Colon (tissue), 2 donors: Measurements from ENCODE around the gene SYNGR3.
"Not testable (repeated sequence)": the region's sequence is repeated elsewhere in the genome, so short reads cannot be mapped to it uniquely, and the experiment has no call there.

Experiments used
- FAIRE-seq: peaks from 2 replicates; lab custom pipeline; 2012; peaks lifted over from hg19 to GRCh38; lab: Jason Lieb, UNC
- donor health status: control.
- donor health status: control.

Gene SYNGR3

DNA sequence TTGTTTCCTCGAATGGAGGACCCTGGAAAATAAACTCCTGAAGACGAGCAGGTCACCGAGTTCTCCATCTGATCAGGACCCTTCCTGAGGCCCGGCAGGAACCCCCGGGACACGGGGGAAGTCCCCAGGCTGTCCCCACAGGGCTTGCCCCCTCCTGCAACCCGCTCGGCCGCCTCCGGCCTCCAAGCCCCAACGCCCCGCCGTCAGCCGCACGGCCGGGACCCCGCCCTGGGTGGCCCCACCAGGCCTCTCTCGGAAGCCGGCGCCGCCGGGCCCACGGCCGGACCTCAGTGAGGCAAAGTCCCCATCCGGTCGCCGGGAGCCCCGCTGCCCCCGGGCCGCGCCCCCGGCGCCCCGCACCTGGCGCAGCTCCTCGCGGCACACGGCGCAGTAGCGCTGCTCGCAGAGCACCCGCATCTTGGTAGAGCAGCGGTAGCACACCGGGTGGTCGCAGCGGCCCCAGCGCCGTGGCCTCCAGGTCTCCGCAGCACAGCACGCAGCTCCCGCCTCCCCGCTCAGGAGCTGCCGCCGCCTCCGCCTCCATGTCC, 19.5 kb downstream of the SYNGR3 start:
- FAIRE-seq = no peak

DNA sequence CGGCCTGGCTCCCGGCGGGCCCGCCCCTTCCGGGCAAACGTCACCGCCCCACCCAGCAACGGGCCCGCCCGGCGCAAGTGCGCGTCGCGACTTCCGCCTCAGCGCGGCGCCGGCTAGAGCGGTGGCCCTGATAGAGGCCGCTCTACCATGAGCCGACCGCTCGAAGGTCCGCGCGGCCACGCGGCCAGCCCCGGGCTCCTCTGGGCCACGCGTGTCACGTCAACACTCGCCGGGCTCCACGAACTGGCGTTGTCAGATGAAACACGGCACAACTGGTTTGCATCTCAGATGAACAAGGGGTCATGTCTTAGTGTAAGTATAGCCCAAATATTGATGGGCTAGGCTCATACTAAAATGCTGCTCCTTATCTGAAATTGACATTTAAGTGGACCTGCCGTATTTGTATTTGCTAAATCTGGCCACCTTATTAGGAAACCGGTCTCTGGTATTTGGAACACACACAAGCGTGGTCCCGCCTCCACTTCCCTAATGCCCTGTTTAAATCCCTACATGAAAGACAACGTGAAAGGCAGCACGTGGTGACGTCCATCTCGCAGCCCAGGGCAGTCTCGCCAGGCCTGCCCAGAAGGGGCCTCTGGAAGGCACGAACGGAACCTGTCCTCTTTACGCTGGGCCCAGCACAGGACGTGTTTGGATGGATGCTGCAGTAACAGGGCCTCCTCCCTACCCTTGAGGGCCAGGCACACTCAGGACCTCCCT, 20.2 kb downstream of the SYNGR3 start, which contains the start of gene ZNF598:
Gene ZNF598 (minus strand): TSS at position 31 of the 720 bp plus-strand sequence.
- FAIRE-seq = no peak

DNA sequence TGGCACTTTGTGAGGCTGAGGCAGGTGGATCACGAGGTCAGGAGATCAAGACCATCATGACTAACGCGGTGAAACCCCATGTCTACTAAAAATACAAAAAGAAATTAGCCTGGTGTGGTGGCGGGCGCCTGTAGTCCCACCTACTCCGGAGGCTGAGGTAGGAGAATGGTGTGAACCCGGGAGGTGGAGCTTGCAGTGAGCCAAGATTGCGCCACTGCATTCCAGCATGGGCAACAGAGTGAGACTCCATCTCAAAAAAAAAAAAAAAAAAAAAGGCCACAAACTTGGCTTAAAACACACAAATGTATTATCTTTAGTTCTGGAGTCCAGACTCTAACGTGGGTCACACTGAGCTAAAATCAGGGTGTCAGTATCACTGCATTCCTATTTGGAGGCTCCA, 22.0 kb downstream of the SYNGR3 start:
- FAIRE-seq = not testable (repeated sequence)

DNA sequence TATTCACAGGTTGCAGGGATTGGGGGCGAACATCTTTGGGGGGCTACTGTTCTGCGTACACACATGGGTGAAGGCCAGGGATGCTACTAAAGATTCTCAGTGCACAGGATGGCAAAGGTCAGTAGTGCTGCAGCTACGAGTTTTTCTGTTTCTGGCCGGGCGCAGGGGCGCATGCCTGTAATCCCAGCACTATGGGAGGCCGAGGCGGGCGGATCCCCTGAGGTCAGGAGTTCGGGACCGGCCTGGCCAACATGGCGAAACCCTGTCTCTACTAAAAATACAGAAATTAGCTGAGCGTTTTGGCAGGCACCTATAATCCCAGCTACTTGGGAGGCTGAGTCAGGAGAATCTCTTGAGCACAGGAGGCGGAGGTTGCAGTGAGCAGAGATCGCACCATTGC, 23.8 kb downstream of the SYNGR3 start:
- FAIRE-seq = no peak

DNA sequence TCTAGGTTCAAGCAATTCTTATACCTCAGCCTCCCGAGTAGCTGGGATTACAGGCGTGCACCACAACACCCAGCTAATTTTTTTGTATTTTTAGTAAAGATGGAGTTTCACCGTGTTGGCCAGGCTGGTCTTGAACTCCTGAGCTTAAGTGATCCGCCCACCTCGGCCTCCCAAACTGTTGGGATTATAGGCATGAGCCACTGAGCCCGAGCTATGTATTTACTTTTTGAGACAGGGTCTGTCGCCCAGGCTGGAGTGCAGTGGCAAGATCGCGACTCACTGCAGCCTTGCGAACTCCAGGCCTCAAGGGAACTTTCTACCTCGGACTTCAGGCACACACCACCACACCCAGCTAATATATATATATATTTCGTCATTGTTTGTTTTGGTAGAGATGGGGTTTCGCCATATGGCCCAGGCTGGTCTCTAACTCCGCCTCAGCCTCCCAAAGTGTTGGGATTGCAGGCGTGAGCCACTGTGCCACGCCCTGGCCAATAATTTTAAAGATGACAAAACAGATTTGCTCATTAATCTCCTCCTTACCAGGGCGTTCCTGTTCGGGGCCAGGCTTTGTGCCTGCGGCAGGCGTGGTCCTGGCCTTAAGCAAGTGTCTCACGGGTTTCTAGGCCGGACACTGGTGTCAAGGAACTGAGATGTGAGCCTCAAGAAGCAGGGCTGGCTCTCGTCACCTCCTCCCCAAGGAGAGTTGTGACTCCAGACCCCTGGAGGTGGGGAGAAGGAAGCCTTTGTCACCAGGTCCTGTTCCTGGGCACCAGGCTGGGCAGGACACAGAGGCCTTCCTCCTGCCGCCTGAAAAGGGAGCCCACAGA, 25.6 kb downstream of the SYNGR3 start:
- FAIRE-seq = no peak

DNA sequence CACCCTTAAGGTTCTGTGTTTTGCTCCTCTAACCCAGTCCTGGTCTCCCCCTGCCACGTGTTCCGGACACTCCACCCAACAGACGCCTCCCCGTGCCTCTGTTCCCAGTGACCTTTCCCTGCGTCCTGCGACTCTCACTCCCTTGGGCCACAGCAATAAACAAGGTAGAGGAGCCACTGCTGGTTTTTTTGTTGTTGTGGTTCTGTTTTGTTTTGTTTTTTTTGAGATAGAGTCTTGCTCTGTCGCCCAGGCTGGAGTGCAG, 26.1 kb downstream of the SYNGR3 start:
- no peak for FAIRE-seq

DNA sequence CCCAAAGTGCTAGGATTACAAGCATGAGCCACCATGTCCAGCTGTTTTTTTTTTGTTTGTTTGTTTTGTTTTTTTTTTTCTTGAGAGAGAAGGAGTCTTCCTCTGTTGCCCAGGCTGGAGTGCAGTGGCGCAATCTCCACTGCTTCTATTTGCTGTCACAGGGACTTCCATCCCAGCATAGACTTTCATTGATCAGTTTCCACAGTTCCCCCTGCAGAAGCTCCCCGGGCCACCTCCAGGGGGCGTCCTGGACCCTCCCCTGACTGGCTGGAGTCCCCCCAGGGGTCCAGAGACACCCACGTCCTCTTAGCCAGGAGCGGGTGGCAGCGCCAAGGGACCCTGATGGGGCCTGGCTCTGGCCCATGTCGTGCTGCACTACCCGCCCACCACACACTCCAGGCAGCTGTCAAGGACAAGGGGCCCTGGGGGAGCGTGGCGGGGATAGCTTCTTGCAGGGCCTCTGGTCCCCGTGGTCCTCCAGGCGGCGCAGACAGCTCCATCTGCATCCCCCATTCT, 26.7 kb downstream of the SYNGR3 start:
- no peak for FAIRE-seq

DNA sequence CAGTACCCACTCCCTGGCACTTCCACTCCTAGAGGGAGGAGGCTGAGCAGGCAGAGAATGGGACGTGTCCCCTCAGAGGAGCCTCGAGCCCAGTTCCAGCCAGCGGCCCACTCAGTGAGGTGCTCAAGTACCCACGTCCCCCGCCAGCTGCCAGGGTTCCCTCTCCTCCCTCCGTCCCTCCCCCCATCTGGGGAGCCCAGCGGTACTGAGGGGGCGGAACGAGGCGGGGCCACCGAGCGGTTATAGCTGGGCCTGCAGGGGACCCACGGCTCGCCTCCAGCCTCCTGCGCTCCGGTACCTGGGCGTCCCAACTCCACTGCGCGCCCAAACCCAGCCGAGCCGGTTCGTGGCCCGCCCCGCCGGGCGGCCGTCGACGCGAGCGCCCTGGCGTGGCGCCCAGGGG, 29.7 kb downstream of the SYNGR3 start, which contains the start of gene NPW:
Gene NPW (plus strand): TSS at position 268 of the 403 bp plus-strand sequence.
- no peak for FAIRE-seq

DNA sequence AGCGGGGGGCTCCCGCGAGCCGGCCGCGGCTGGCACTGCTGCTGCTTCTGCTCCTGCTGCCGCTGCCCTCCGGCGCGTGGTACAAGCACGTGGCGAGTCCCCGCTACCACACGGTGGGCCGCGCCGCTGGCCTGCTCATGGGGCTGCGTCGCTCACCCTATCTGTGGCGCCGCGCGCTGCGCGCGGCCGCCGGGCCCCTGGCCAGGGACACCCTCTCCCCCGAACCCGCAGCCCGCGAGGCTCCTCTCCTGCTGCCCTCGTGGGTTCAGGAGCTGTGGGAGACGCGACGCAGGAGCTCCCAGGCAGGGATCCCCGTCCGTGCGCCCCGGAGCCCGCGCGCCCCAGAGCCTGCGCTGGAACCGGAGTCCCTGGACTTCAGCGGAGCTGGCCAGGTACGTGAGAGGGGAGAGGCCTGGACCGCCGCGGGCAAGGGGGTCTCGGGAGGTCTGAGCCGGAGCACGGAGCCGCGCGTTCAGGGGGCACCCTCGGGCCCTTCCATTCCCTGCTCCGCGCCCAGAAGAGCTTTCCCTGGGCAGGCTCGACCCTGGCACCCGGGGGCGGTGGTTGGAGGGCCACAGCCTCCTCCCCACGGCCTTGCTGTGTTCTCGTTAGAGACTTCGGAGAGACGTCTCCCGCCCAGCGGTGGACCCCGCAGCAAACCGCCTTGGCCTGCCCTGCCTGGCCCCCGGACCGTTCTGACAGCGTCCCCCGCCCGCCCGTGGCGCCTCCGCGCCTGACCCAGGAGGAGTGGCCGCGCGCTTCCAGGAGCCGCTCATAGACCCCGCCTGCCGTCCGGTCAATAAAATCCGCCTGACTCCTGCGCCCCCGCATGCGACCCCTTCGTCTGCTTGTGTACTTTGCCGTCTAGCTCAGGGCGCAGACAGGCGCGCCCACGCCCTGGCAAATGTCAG, 30.4 kb downstream of the SYNGR3 start:
- no peak for FAIRE-seq

DNA sequence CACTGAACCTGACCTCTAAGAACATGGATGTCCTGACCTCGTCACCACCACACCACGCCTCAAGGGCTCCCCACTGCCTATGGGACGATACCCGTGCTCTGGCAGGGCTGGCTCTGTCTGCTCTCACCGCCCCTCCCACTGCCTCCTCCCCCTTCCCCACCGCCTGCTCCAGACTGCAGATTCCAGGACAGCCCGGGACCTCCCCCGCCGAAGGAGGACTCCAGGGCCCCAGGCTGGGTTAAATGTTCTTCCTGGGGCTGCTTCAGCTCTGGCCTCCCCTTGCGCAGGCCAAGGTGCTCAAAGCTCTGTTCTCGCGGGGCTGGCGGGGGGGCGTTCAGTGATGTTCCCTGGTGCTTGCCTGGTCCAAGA, 32.9 kb downstream of the SYNGR3 start:
- no peak for FAIRE-seq

DNA sequence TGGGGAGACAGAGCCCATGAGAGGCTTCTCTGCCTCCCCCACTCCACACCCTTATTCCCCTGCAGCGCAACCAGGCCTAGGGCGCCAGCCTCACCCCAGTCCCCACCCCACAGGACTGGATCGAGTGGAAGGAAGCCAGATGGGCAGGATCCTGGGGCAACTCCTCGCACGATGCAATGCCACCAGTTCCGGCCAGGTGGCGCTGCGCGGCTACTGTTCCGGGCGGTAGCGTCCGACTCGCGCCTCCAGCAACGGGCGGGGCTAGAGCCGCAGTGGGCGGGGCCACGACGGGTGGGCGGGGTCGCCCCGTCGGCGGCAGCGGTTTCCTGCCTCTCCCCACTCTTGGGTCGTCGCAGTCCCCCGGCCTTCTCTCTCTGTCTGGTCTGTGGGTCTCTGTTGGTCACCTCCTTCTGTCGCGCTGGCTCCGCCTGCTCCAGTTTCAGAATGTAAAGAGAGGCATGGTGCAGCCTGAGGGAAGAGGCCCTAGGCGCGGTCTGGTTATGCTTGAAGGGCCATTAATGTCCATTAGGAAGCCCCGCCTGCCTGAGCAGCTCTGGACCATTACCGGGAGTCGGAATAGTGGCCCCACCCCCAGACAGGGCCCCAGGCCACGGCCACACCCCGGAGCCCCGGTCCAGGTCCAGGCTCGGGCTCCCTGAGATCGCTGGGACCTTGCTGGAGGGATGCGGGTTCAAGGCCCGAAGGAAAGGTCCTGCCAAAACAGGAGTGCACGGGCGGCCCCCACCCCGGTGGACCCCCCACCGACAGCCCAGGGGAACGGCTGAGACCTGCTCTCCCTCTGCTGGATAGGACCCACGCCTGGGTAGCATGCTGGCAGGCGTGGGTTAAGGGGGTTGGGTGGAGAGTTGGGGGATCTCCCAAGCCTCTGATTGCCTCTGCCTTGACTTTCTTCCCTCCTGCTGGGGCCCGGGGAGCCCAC, 33.6 kb downstream of the SYNGR3 start:
- no peak for FAIRE-seq

DNA sequence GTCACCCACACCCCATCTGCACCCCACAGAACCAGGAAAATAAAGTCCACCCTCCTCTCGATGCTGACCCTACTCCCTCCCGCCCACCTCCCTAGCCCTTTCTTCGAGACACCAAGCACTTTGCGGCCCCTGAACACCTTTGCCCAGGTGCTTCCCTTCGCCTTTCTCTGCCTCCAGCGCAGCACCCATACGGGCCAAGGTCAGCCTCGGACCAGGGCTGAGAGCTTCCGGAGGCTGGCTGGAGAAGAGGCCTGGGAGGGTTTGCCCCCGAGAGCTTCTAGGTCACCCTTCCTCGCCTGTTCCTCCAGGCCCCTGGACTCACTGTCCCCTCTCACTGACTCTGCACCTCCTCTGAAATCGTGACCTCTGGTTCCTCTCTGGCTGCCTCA, 34.3 kb downstream of the SYNGR3 start:
- FAIRE-seq = no peak

DNA sequence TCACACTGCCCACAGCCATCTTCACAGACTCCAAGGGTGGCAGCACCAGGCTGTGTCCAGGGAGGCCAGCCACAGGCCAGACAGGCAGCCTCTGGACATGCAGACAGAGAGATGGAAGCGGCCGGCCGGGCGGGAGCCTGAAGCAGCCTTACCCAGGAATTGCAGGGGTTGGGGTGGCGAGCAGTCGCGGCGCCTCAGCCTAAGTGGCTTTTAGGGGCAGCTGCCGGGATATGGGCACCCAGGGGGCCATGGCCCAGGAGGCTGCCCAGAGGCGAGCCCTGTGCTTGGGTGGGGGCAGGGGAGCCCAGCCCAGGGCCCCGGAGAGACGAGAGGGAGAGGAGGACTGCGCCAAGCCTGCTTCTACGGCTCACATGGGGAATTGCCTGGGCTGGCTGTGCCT, 35.5 kb downstream of the SYNGR3 start:
- no peak for FAIRE-seq

DNA sequence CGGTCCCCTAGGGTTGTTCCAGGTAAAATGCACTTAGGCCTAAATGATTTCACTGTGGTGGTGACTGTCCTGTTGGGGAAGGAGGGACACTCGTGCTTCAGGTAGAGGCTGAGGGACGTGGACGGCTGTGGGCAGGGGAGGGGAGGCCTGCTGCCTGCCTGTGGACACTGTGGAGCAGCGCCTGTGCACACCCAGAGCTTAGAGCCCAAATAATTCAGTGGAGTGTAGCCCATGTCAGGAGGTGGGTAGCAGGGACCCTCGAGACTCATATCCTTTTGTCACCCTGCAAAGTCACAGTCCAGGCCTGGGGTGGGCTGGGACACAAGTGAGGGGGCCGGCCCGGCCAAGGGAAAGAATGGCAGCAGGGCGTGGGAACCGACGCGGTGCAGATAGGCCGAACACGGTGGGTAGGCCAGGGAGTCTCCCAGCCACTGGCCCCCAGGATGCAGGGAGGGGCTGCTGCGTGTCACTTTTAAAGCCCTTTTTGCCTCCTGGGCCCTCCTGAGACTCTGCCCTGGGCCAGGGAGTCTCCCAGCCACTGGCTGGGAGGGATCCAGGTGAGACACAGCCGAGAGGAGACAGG, 36.2 kb downstream of the SYNGR3 start:
- no peak for FAIRE-seq

DNA sequence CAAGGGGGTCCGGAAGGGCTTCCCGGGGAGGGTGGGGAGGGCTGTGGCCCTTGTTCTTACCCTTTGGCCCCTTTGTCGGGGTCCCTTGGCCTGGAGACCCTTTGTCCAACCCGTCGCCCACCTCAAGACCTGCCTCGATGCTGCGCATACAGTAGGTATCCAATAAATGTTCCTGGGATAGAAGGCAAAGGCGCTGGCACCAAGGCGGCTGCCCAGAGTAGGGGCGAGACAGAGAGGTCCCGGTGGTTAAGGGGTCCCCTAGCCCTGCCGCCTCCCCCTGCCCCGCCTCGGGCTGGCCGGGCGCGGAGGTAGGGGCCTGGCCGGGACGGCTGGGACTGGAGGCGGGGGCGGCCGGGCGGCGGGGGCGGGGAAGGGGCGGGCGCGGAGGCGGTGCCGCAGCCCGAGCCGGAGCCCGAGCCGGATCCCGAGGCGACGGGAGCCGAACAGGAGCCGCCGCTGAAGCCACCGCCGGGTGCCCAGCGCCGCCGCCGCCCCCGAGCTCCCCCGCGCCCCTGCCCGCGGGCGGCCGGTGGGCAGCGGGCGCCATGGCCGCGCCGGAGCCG, 36.8 kb downstream of the SYNGR3 start, which contains the start of gene NHERF2:
Gene NHERF2 (plus strand): TSS at position 442 of the 563 bp plus-strand sequence. CDS start 104 bp downstream, at position 546.
- FAIRE-seq = no peak

DNA sequence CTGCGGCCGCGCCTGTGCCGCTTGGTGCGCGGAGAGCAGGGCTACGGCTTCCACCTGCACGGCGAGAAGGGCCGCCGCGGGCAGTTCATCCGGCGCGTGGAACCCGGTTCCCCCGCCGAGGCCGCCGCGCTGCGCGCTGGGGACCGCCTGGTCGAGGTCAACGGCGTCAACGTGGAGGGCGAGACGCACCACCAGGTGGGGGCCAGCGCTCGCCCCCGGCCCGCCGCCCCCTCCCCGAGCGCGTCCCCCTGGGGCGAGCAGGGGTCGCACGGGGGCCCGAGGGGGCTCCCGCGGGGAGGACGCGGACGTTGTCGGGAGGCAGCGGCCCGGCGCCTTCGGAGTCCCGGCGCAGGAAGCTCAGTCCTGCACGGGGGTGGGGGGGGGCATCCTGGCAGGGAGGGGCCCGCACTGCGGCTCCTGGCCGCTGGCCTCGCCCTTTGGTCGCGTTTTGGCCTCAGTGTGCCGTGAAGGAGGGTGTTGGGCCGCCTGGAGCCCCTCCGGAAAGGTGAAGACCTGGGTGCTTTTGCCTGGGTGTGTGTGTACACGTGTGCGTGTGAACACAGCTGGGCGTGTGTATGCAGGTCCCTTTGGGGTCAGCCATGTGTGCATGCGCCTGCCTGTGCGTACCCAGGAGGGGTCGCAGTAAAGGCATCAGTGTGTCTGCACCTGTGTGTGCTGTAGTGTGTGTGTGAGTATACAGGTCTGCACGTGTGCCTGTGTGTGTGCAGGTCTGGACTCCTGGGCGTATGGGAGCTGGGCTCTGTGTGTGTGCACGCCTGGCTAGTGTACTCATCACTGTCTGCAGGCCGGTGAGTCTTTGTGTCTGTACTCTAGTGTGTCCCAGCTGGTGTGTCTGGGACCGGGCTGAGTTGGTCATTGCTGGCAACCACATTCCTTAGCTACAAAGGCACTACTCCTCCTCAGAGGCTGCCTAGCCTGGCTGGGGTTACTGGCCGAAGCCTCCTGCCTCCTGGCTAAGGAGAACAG, 37.5 kb downstream of the SYNGR3 start:
- no peak for FAIRE-seq

DNA sequence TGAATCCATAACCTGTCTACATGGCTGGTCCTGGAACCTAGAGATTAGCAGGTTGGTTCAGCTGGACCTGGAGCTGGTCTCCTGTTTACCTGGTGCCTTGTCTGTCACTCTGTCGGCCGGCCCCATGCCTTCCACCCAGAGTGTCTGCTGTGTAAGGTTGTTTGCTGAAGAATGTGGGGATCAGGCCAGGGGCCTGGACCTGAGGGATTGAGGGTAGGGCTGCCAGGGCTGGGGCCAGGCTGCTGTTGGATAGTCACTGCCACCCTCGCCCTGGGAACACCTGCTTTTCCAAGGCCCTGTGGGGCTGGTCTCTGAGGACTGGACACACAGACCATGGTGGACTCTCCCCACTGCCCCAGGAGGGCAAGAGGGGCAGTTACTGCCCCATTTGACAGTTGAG, 38.4 kb downstream of the SYNGR3 start:
- FAIRE-seq = no peak

DNA sequence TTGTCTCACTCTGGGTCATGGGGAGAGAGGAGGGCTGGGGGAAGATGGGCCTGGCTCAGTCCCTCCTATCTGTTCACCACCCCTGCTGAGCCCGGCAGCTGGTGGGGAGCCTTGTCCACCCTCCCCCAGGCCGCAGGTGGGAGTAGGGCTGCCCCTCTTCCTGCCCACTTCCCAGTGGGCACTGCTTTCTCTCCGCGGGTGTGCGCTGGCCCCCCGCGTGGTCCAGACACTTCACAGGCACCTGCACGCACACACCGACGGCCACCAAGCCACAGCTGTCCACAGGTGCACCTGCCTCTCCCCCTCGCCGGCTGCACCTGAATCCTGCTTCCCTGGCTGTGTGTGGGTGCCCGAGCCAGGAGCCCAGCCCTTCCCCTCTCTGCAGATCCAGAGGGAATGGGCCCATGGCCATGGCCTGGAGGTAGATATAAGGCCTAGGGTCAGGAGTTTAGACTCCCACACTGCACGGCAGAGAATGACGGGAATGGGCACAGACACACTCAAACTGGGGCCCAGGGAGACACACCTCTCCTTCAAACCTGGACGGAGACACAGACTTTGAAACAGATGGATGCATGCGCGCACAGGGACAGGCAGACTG, 39.0 kb downstream of the SYNGR3 start:
- FAIRE-seq = no peak

DNA sequence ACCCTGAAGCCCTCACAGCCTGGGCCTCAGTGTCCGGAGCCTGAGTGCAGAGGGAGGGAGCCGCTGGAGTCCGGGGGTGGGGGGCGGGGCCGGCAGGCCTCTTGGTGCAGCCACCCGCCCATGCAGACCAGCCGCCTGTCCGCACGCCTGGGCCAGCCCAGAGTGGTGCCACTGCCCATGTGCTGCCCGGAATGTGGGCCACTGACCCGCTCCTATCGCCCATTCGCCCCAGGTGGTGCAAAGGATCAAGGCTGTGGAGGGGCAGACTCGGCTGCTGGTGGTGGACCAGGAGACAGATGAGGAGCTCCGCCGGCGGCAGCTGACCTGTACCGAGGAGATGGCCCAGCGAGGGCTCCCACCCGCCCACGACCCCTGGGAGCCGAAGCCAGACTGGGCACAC, 39.6 kb downstream of the SYNGR3 start:
- FAIRE-seq = no peak
